Activated naive CD8-positive, alpha-beta T cell treated with anti-CD3 and anti-CD28 coated beads for 36 hours (primary cell): ENCODE data around the gene ITPRIPL2. TPM values are rescaled to one million over a fixed set of nuclear protein-coding genes. Genes with fewer than 3 reads are reported as not detected.

Experiments
- DNase-seq: peaks from one replicate; pipeline ENCODE4 v3.0.0; 2021
- H3K27ac Mint-ChIP-seq: one replicate; pipeline ENCODE4 v1.8.0; 2022; ENCODE audit warnings: mild to moderate bottlenecking, moderate library complexity, mixed read lengths
- H3K27me3 Mint-ChIP-seq: one replicate; pipeline ENCODE4 v1.8.0; 2022; ENCODE audit warnings: mild to moderate bottlenecking, mixed read lengths
- H3K36me3 Mint-ChIP-seq: one replicate; pipeline ENCODE4 v1.8.0; 2021; ENCODE audit warnings: mild to moderate bottlenecking, mixed read lengths
- H3K4me1 Mint-ChIP-seq: one replicate; pipeline ENCODE4 v1.8.0; 2021; ENCODE audit warnings: mixed read lengths
- H3K4me3 Mint-ChIP-seq: one replicate; pipeline ENCODE4 v1.8.0; 2022; ENCODE audit warnings: mild to moderate bottlenecking, moderate library complexity, mixed read lengths
- H3K9me3 Mint-ChIP-seq: one replicate; pipeline ENCODE4 v1.8.0; 2022; ENCODE audit warnings: mixed read lengths
- total RNA-seq, 2 experiments: library from RNA; stranded (reverse); gene quantifications; one replicate each; pipeline ENCODE4 v1.2.3, GENCODE V29; 2021

The ITPRIPL2 gene
- total RNA-seq, 2 experiments from 2014 or later, result 0.35 to 0.38 TPM

DNA sequence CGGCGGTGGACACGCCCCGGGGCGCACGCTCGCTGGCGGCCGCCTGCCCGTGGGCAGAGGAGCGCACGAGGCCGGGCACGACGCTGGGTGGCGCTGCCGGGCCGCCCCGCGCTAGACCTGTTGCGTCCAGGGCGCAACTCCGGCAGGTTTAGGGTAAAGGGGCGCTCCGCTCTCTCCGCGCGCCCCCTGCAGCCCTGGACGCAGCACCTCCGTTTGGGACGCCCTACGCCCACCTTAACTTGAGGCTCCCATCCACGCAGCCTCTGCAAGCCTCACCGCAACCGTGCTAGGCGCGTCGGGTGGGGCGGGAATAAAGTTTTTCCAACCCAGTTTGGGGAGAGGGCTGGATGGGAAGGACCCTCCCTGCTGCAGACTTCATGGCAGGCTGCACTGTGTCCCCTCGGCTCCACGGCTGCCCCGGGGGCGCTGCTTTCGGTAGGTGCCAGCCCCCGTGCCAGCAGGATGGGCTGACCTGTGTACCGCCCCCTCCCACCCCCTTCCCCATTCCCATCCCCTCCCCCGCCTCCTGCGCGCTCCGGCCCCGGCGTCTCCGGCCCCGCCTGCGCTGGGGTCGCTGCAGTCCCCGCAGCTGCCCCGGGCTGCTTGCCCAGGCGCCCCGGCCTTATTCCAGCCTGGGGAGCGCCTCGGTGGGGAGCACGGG is 54.1 kb downstream of the ITPRIPL2 start, which contains the start of gene SYT17:
Gene SYT17, plus strand, starts transcription at position 531 of the 661 bp plus-strand sequence. CDS start 407 bp downstream, outside the sequence.
- H3K4me1 Mint-ChIP-seq, result no peaks in the 10 kb centered on the region
- H3K9me3 Mint-ChIP-seq, result peaks cover 6% of the 10 kb centered on the region
- peaks cover 30% of the 10 kb centered on the region for H3K27me3 Mint-ChIP-seq
- peak; percentile 62 for DNase-seq
- H3K4me3 Mint-ChIP-seq, result no peak within 1 kb of the TSS
- H3K36me3 Mint-ChIP-seq, result no peaks in the 10 kb centered on the region
- no peak within 1 kb of the TSS for H3K27ac Mint-ChIP-seq

DNA sequence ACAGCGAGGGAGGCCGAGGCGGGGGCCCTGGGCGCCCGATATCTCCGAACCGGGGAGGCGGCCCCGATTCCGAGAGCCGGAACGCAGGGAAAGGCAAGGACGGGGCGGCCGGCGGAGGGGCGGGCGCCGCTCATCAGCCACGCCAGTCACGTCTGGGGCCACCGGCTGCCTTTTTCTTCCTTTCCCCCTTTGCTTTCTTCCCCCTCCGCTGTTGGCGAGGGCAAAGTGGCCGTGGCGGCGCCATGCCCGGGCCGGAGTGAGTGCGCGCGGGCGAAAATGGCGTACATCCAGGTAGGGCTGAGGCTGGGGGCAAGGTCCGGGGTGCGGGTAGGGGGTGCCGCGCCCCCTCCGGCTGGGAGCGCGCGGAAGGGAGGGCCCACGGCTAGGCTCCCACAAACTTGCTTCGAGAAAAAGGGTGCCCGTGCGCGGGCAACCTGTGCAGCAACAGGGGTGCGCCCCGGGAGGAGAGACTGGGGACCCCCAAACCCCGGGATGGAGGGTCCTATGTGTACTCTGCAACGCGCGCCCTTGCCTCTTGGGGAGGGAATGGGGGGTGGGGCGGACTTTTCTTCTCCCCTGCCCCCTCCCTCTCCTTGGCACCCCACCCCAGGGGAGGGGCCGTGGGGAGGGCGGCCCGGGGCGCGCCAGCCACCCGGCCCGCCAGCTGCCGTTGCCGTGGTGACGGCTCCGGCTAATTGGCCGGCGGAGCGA is 54.8 kb downstream of the ITPRIPL2 start:
- Mint-ChIP-seq H3K4me1 (no peaks in the 10 kb centered on the region), H3K36me3 (no peaks in the 10 kb centered on the region), H3K27ac (no peak overlapping the region), H3K4me3 (no peak overlapping the region), H3K27me3 (peaks cover 26% of the 10 kb centered on the region), H3K9me3 (peaks cover under 1% of the 10 kb centered on the region)
- no peak for DNase-seq

DNA sequence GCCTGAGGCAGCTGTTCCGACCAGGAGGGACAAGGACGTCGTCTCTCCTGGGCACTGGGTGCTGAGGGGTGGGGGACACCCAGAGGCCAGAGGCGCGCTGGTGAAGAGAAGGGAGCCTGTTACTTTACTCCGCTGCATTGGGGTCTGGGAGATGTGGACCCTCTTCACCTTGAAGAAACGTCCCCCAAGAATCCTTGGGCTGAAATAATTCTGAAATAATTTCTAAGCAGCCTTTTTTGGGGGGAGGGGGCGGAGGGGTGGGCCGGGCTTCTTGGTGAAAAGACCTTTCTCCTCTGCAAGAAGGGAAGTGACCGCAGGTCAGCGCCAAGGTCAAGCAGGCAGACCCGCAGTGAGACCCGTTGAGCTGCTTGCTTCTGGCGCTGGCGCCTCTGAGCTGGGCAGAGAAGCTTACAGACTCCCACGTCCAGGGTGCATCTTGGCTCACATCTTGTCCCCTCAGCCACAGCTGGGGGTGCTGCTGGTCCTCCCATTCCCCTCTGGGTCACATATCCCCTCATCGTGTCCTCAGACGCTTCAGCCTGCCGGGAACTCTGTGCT is 55.4 kb downstream of the ITPRIPL2 start:
- Mint-ChIP-seq H3K27me3 (peaks cover 26% of the 10 kb centered on the region), H3K4me3 (no peak overlapping the region), H3K9me3 (no peaks in the 10 kb centered on the region), H3K4me1 (no peaks in the 10 kb centered on the region), H3K27ac (no peak overlapping the region), H3K36me3 (no peaks in the 10 kb centered on the region)
- no peak for DNase-seq

DNA sequence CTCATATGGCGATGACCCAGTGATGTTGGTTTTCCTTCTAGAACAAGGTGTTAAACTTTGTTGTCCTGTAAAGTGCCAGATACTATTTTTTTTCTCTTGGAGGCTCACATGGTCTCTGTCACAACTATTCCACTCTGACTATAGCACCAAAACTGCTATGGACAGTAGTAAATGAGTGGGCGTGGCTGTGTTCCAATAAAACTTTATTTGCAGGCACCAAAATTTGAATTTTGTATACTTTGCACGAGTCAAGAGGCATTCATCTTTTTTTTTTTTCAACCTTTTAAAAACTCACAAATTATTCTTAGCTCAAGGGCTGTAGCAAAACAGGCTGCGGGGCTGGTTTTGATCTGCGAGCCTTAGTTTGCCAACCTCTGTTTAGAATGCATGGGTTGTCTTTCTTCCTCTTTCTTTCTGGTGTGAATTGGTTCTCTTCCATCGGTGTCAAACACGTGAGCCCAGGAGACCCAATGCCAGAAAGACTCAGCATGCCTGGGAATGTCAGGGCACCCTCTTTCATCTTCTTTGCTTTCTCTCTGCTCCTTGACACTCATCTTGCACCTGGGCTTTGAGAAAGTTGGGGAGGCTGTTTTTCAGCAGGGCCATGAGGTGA is 56.4 kb downstream of the ITPRIPL2 start:
- DNase-seq, result no peak
- H3K9me3 Mint-ChIP-seq, result no peaks in the 10 kb centered on the region
- no peaks in the 10 kb centered on the region for H3K4me1 Mint-ChIP-seq
- peaks cover 26% of the 10 kb centered on the region for H3K27me3 Mint-ChIP-seq
- no peak overlapping the region for H3K27ac Mint-ChIP-seq
- no peak overlapping the region for H3K4me3 Mint-ChIP-seq
- H3K36me3 Mint-ChIP-seq, result no peaks in the 10 kb centered on the region

Other genes with a start within 250 kb of the ITPRIPL2 start
- gene SMG1, start 187.6 kb upstream of the ITPRIPL2 start, total RNA-seq, result 10 to 100 TPM; 78.9 to 91.3 TPM
- not detected for gene TMC7, start 130.0 kb upstream of the ITPRIPL2 start, total RNA-seq
- gene COQ7, start 46.4 kb upstream of the ITPRIPL2 start, total RNA-seq, result 10 to 100 TPM; 19.8 to 22.5 TPM
- under 1 TPM in 1 of 2 experiments, not detected in 1; 0.14 TPM for gene SYT17, start 54.3 kb downstream of the ITPRIPL2 start, total RNA-seq
- gene CLEC19A, start 171.8 kb downstream of the ITPRIPL2 start, total RNA-seq, result not detected